Mucosa of rectum (tissue), 2 donors: Measurements from ENCODE around the gene DDX23.
A peak's percentile ranks its signal among the peaks of the same experiment; 100 is the strongest.

Source experiments
- H3K27ac ChIP-seq, 2 donors: one replicate each; pipeline ENCODE4 v1.7.0; 2013; ENCODE audit warnings: inconsistent platforms in 2 of 2, low read depth in 2 of 2, low read length in 2 of 2
- H3K27me3 ChIP-seq, 2 donors: one replicate each; pipeline ENCODE4 v1.7.0; 2013; ENCODE audit warnings: low read length in 2 of 2; ENCODE audit not compliant: control insufficient read depth in 2 of 2, insufficient read depth in 2 of 2
- H3K36me3 ChIP-seq, 2 donors: one replicate each; pipeline ENCODE4 v1.7.0; 2013; ENCODE audit warnings: low read length in 2 of 2; ENCODE audit not compliant: control insufficient read depth in 2 of 2, insufficient read depth in 2 of 2
- H3K4me1 ChIP-seq, 2 donors: one replicate each; pipeline ENCODE4 v1.7.0; 2013; ENCODE audit warnings: low read length in 2 of 2, mild to moderate bottlenecking in 1 of 2; ENCODE audit not compliant: control insufficient read depth in 2 of 2, insufficient read depth in 2 of 2
- H3K4me3 ChIP-seq, 2 donors: one replicate each; pipeline ENCODE4 v1.7.0; 2013; ENCODE audit warnings: low read length in 2 of 2
- H3K9ac ChIP-seq, 2 donors: one replicate each; pipeline ENCODE4 v1.7.0; 2013; ENCODE audit warnings: low read length in 2 of 2, low read depth in 1 of 2, mild to moderate bottlenecking in 1 of 2
- H3K9me3 ChIP-seq, 2 donors: one replicate each; pipeline ENCODE4 v1.7.0; 2013; ENCODE audit warnings: low read length in 2 of 2; ENCODE audit not compliant: control insufficient read depth in 2 of 2
- donor health status: healthy.
- donor health status: Normal muscosa, but diverticular disease.

DDX23 gene

DNA sequence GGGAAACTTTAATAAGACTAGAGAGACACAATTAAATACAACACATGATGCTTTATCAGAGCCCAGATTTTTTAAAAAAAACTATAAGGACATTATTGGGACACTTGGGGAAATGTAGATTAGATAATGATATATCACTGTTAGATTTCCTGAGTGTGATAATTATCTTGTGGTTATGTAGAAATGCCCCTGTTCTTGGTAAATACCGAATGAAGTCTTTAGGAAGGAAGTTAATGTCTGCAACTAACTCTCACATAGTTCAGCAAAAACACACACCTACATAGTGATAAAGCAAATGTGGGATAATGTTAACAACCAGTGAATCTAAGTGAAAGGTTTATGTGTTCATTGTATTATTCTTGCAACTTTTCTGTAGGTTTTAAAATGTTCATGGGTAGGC lies 48.3 kb downstream of the DDX23 start:
- H3K9me3 ChIP-seq, result no peaks in the 10 kb centered on the region
- H3K27ac ChIP-seq, result no peak overlapping the region
- no peaks in the 10 kb centered on the region for H3K27me3 ChIP-seq
- H3K4me3 ChIP-seq, result no peak overlapping the region
- H3K4me1 ChIP-seq, result no peaks in the 10 kb centered on the region
- H3K9ac ChIP-seq, result no peak overlapping the region
- H3K36me3 ChIP-seq, result no peaks in the 10 kb centered on the region

DNA sequence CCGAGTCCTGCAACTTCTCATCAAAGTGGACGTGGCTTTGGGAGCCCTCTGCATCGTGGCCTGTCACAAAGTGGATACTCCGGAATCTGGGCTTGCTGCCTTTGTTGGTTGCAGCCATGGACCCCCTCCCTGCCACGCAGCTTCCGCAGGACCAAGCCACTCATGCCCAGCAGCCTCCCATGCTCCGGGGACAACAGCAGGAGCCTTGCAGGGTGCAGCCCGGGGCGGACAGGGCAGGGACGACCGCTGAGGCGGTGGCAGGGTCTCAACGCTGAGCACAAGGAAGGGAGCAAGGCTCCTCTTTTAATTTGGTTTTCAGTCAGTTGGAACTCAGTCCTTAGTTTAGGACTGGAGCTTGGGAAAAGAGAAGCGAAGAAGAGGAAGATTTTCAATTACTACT lies 51.0 kb downstream of the DDX23 start:
- Histone ChIP-seq H3K27me3 (no peaks in the 10 kb centered on the region), H3K4me3 (no peak overlapping the region), H3K4me1 (peaks cover 4% of the 10 kb centered on the region in 2 donors), H3K27ac (no peak overlapping the region), H3K9ac (no peak overlapping the region), H3K9me3 (no peaks in the 10 kb centered on the region), H3K36me3 (no peaks in the 10 kb centered on the region)

DNA sequence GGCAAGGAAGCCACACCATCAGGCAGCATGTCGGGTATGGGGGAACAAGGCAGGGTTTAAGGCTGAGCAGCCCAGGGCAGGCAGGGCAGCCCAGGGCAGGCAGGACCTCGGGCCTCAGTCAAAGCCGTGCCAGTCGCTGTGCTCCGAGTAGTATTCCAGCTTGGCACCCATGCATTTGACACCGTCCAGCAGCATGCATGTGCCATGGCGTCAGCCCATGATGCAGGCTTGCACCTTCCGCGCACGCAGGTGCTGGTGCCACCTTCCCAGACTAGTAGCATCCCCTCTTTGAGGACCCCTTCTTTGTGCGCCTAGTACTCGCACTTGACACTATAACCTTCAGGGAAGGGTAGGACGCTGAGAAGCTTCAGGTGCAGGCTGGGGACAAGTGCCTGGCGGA lies 51.5 kb downstream of the DDX23 start:
- Histone ChIP-seq H3K4me1 (peaks cover 6 to 8% of the 10 kb centered on the region in 2 donors), H3K27me3 (no peaks in the 10 kb centered on the region)

DNA sequence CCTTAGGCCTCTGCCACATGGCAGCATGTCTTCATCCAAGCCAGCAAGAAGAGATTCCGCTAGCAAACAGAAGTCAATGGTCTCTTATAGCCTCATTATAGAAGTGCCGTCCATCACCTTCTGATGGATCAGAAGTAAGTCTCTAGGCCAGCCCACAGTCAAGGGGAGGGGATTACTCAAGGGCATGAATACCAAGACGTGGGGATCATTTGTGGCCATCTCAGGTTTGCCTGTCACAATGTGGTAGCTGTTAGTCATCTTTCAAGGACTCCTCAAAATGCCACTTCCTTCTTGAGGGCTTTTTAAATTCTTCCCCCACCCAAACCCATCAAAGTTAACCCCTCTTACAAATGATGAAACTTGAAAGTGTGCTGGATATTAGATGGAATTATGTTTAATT lies 55.0 kb downstream of the DDX23 start:
- Histone ChIP-seq H3K4me1 (peaks cover 26 to 30% of the 10 kb centered on the region in 2 donors), H3K4me3 (no peak overlapping the region), H3K27me3 (no peaks in the 10 kb centered on the region), H3K27ac (no peak overlapping the region), H3K36me3 (no peaks in the 10 kb centered on the region), H3K9me3 (no peaks in the 10 kb centered on the region), H3K9ac (no peak overlapping the region)

More for the DNA sequence above, 51.5 kb downstream of the DDX23 start:
- no peak overlapping the region for H3K9ac ChIP-seq
- H3K9me3 ChIP-seq, result no peaks in the 10 kb centered on the region
- H3K36me3 ChIP-seq, result no peaks in the 10 kb centered on the region
- no peak overlapping the region for H3K27ac ChIP-seq
- H3K4me3 ChIP-seq, result no peak overlapping the region

DNA sequence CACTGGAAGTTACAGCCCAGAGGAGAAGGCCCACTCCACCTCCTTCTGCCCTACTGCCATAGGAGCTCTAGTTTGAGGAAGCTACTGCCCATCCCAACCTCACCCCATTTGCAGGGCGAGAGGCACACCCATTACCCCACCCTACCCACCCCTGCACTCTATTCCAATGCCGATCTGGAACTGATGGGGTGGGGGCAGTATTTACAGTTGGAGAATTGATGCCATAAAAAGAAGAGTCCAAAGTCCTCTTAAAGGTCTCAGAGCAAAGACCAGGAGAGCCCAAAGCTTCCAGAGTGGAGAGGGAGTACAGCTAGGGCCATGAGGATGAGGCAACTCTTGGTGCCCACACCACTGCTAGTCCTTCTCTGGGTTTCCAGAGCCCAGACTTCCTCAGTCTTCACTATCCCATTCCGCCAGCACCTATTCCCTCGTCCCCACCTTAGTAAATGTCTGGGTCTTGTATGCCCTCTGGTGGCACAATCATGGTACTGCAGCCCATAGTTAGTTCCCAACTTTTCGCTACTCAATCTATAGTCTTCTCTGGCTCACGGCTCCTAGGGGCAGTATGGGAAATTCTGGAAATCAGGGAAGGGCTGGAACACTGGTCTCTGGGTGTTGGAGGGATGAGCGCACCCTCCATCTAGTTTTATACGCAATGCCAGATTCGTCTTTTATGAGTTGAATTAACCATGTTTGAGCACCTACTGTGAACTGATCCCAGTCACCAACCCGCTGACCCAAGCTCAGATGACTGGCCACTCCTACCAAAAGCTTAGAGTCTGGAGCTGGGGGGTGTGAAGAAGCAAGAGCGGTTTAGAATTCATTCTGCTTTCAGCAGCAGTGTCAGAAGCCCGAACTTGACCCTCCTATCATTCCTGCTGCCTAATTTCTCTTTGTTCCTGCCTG lies 56.2 kb downstream of the DDX23 start:
- no peaks in the 10 kb centered on the region for H3K9me3 ChIP-seq
- H3K27me3 ChIP-seq, result no peaks in the 10 kb centered on the region
- no peaks in the 10 kb centered on the region for H3K36me3 ChIP-seq
- H3K4me1 ChIP-seq, result peaks cover 26 to 30% of the 10 kb centered on the region in 2 donors
- H3K9ac ChIP-seq, result no peak overlapping the region
- H3K4me3 ChIP-seq, result peak overlapping the region; percentile 13 to 32
- peak overlapping the region; percentile 80 to 88 for H3K27ac ChIP-seq

DNA sequence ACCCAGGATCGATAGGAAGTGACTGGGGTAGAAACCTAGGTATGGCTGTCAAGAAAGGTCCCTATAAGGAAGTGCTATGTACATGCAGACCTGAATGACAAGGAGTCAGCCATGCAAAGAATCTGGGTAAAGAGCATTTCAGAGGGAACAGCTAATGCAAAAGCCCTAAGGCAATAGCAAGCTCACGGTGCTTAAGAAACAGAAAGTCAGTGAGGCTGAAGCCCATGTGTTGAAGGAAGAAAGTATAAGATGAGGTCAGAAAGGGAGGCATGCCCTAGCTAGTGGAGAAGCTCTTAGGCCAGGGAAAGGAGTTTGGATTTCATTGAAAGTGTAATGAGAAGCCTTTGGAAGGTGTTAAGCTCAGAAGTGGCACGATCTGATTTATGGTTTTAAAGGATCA lies 57.1 kb downstream of the DDX23 start:
- H3K4me3 ChIP-seq, result peak overlapping the region; percentile 9 to 32
- no peak overlapping the region for H3K9ac ChIP-seq
- H3K4me1 ChIP-seq, result peaks cover 33 to 35% of the 10 kb centered on the region in 2 donors
- H3K27me3 ChIP-seq, result no peaks in the 10 kb centered on the region
- no peaks in the 10 kb centered on the region for H3K9me3 ChIP-seq
- H3K36me3 ChIP-seq, result no peaks in the 10 kb centered on the region
- H3K27ac ChIP-seq, result peak overlapping the region; percentile 80 to 88

DNA sequence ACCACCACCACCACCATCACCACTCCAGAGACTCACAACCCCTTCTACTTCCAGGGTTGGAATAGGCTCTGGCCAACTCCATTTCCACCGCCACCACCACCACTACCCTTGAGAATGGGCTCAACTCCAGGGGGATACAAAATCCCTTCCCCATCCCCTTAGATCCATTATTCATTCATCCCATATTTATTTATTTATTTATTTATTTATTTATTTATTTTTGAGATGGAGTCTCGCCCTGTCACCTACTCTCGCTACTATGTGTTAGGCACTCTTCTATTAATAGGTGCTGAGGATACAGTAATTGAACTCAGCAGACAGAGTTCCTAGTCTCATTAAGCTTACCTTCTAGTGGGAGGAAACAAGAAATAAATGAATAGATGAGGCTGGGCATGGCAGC lies 58.3 kb downstream of the DDX23 start:
- Histone ChIP-seq H3K9ac (no peak overlapping the region), H3K4me1 (peaks cover 34 to 36% of the 10 kb centered on the region in 2 donors), H3K27ac (peak overlapping the region; percentile 19 to 80), H3K4me3 (no peak overlapping the region), H3K36me3 (no peaks in the 10 kb centered on the region), H3K9me3 (no peaks in the 10 kb centered on the region), H3K27me3 (no peaks in the 10 kb centered on the region)

DNA sequence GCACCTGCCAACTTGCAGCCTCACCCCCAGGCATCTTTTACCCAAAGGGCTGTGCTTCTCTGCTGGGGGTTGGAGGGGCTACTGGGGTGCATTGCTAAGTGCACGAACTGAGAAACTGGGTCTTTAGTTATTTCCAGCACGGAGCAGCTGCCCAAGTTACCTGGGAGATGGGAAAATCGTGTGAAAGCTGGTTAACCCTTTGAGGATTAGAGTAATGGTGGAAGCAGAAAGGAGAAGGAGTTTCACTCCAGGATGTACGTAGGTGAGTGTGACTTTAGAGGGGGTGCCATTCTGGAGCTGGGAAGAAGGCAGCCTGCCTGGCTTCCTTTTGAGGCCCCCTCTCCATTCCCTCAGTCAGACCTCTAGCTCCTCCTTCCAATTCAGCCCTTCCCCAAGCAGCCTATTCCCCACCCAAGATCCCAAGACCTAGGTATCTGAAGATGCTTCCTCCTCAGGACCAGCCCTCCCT lies 62.1 kb downstream of the DDX23 start:
- Histone ChIP-seq H3K9me3 (no peaks in the 10 kb centered on the region), H3K36me3 (no peaks in the 10 kb centered on the region), H3K9ac (peak overlapping the region; percentile 0 to 34), H3K27ac (peak overlapping the region; percentile 48 to 92), H3K4me1 (peaks cover 34 to 37% of the 10 kb centered on the region in 2 donors), H3K27me3 (no peaks in the 10 kb centered on the region), H3K4me3 (peak overlapping the region; percentile 56 to 68)

DNA sequence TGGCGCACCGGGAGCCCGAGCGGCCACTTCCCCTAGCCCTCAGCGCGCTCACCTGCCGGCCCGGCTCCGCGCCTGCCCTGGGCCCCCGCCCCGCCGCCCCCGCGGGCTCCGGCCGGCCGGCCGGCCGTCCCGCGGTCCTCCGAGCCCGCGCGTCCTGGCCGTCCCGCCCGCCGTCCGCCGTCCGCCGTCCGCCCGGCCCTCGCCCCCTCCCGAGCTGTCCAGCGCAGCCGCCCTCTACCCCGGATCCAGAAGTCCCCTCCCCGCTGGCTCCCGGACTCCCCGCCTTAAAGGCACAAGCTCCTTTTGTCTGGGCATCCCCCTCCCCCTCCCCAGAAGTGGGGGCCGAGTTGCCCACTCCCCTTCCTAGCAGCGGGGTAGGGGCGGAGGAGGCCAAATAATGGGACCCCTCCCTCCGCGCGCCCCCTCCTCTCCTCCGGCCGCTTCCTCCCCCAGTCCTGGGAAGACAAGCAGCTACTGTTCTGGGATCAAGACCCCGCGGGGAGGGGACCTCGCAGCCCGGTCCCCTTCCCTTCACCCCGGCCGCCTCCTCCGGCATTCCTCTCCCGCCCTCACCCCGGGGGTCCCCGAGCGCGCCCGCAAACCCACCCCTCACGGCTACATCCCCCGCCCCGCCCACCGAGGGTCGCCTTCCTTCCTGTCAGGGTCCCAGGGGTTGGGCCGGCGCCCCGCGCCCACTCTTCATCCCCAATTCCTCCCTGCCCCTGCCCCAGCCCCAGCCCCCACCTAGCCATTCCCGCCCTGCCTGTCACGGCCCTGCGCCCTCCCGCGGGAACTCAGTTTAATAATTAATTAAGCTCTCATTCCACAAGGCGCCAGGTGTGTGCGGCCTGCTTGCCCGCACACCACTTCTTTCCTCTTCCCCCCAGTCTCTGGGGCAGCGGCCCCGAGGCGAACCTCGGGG lies 62.8 kb downstream of the DDX23 start, which contains the start of gene ADCY6:
ADCY6 (minus strand) TSS at position 236 of the 922 bp plus-strand sequence. CDS start 5,655 bp downstream, outside the sequence.
- peak within 1 kb of the TSS; percentile 81 to 84 for H3K9ac ChIP-seq
- no peaks in the 10 kb centered on the region for H3K9me3 ChIP-seq
- H3K27ac ChIP-seq, result peak within 1 kb of the TSS; percentile 85 to 92

DNA sequence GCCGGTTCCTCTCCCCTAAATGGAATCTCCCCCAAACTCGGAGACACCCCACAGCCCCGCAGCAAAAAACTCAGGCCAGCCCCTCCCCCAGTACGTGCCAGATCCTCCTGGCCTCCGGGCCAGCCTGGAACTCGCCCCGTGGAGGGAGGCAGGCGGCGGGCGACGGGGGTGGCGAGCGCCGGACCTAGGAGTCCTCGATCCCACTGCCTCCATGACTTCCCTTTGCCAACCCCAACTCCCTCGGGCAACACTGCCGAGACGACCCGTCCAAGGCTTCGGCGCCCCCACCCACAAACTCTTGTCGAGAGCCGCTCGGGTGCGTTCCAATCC lies 63.5 kb downstream of the DDX23 start:
- no peaks in the 10 kb centered on the region for H3K27me3 ChIP-seq
- H3K4me3 ChIP-seq, result peak overlapping the region; percentile 80
- no peaks in the 10 kb centered on the region for H3K36me3 ChIP-seq
- no peaks in the 10 kb centered on the region for H3K9me3 ChIP-seq
- H3K4me1 ChIP-seq, result peaks cover 23 to 28% of the 10 kb centered on the region in 2 donors
- peak overlapping the region; percentile 81 to 84 for H3K9ac ChIP-seq
- peak overlapping the region; percentile 66 to 92 for H3K27ac ChIP-seq

More for the DNA sequence above, 62.8 kb downstream of the DDX23 start, which contains the start of gene ADCY6:
- Histone ChIP-seq H3K36me3 (no peaks in the 10 kb centered on the region), H3K4me3 (peak within 1 kb of the TSS; percentile 80), H3K4me1 (peaks cover 26 to 30% of the 10 kb centered on the region in 2 donors), H3K27me3 (no peaks in the 10 kb centered on the region)
